ENCODE results near the gene NEMP2. TPM values are rescaled to one million over a fixed set of nuclear protein-coding genes. Genes with fewer than 3 reads are reported as not detected.
A peak's percentile ranks its signal among the peaks of the same experiment; 100 is the strongest.

The NEMP2 gene
- 10.7 TPM for polyA plus RNA-seq (2013)

DNA sequence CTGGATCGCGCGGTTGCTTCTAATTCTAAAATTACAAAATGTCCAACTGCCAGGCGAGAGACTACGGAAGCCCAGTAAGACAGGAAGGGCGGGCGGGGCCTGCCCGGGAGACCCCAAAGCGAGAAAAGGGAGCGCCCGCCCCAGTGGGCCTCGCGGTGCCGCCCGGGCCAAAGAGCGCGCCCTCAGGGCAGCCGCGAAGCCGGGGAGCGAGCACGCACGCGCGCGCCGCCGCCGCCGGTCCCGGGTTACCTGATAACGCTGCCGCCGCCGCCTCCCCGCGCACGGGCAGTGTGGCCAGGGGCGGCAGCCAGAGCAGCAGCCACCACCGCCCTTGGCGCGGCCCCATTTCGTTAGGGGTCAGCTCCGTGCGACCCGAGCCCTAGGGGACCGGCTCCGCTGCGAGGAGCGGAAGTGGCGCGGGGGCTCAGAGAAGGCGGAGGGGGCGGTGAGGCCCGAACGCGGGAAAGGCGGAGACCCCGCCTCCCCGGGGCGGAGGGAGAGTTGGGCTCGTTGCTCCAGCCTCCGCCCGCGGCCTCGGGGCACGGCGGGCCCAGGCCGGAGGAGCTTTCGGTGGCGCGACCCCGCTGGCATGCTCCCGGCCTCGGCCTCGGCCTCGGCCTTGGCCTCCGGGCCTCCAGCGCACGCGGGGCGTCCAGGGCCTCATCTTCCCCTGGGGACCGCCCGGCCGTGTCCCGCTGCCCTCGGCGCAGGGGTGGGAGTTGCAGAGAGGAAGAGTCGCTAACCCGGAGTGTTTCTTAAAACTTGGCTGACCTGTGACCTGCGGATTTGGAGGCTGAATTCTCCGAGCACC, at the start of gene NEMP2:
NEMP2 (minus strand) TSS at position 413 of the 811 bp plus-strand sequence; CDS start at position 346, 67 bp downstream.
- H3K9me3 ChIP-seq (ENCODE audit: control extremely low read depth in 1 of 5, control insufficient read depth in 4 of 5, insufficient read depth in 2 of 5, low read depth in 1 of 5, low read length in 4 of 5), result peaks cover 4 to 18% (median 8%) of the 10 kb centered on the region in 5 experiments
- H3K27me3 ChIP-seq (replicated peaks in 2 of 5; ENCODE audit: control insufficient read depth in 4 of 5, insufficient read depth in 5 of 5, low read length in 4 of 5), result no peaks in the 10 kb centered on the region
- H3K4me1 ChIP-seq (ENCODE audit: control extremely low read depth in 1 of 4, control insufficient read depth in 4 of 4, insufficient read depth in 4 of 4, low read length in 3 of 4), result peaks cover 37 to 58% (median 52%) of the 10 kb centered on the region in 4 experiments
- peak within 1 kb of the TSS; percentile 91 to 92 for H3K27ac ChIP-seq (ENCODE audit: insufficient read depth in 1 of 2, low read depth in 1 of 2, low read length in 2 of 2, poor library complexity in 1 of 2, severe bottlenecking in 2 of 2)
- H3K4me3 ChIP-seq (ENCODE audit: control insufficient read depth in 1 of 7, extremely low read depth in 1 of 7, insufficient read depth in 4 of 7, low read depth in 2 of 7, low read length in 6 of 7), result peak within 1 kb of the TSS; percentile 60 to 93 (median 81)
- peaks cover 0 to 13% (median 1%) of the 10 kb centered on the region in 4 experiments for H3K36me3 ChIP-seq (ENCODE audit: control insufficient read depth in 4 of 4, insufficient read depth in 4 of 4, low read length in 3 of 4)
- ChIA-PET CTCF (interaction anchor here (0.8 to 2.0 kb wide), 2 partner anchors 18 to 142 kb away, joined by 5 to 6 read pairs; no protein-coding TSS in a partner anchor), POLR2A (interaction anchor here (1.2 to 2.7 kb wide), 2 partner anchors 93 to 113 kb away, joined by 4 to 9 read pairs; no protein-coding TSS in a partner anchor)
- DNase-seq, result peak; percentile 86 to 96 (median 93)
- under 1% methylated on average over 92 of the region's 92 CpGs for WGBS (ENCODE audit: insufficient coverage)

DNA sequence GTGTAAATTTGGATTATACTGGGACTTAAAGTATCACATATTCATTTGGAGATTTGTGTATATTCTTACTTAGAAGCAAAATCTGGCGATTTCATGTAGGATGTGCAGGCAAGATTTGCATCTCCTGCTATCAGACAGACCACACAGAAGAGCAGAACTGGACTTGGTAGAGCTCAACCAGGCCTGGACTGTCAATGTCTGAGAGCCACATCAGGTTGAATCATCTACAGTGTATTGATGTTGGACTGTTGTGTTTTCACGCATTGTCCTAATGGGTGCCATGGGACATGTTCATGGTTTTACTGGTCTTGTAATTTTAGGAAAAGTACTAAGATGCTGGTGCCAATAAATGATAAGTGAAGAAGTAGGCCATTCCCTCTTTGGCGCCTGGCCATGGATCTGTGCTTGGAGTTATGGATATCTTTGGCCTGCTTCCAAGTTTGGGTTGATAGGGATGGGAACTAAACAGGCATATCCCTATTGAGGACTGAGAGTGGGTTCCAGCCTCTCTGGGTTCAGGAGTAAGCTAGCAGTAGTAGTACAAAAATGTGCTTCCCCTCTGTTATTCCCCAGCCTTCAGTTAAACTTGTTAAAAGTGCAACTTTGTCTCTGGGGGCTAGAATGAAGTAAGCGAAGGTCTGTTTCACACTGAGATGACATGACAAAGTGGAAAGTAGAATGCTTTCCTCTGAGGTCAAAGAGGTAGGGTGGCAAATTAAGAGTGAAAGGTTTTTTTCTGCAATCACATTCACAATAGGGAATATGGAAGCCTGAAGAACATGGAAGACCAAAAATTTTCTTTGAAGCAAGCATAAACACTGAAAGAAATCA, 49.2 kb upstream of the NEMP2 start:
- peaks cover 0 to 3% (median 3%) of the 10 kb centered on the region in 4 experiments for H3K4me1 ChIP-seq (ENCODE audit: control extremely low read depth in 1 of 4, control insufficient read depth in 4 of 4, insufficient read depth in 4 of 4, low read length in 3 of 4)
- no peak for DNase-seq
- H3K4me3 ChIP-seq (ENCODE audit: control insufficient read depth in 1 of 7, extremely low read depth in 1 of 7, insufficient read depth in 4 of 7, low read depth in 2 of 7, low read length in 6 of 7), result no peak overlapping the region
- POLR2A ChIA-PET, result no interaction called here
- no peaks in the 10 kb centered on the region for H3K36me3 ChIP-seq (ENCODE audit: control insufficient read depth in 4 of 4, insufficient read depth in 4 of 4, low read length in 3 of 4)
- no peak overlapping the region for H3K27ac ChIP-seq (ENCODE audit: insufficient read depth in 1 of 2, low read depth in 1 of 2, low read length in 2 of 2, poor library complexity in 1 of 2, severe bottlenecking in 2 of 2)
- 91% methylated on average over 3 of the region's 4 CpGs for WGBS (ENCODE audit: insufficient coverage)
- H3K9me3 ChIP-seq (ENCODE audit: control extremely low read depth in 1 of 5, control insufficient read depth in 4 of 5, insufficient read depth in 2 of 5, low read depth in 1 of 5, low read length in 4 of 5), result no peaks in the 10 kb centered on the region
- CTCF ChIA-PET, result interaction anchor here (0.7 to 1.5 kb wide), 4 partner anchors 8 to 365 kb away, joined by 3 read pairs; no protein-coding TSS in a partner anchor
- no peaks in the 10 kb centered on the region for H3K27me3 ChIP-seq (replicated peaks in 2 of 5; ENCODE audit: control insufficient read depth in 4 of 5, insufficient read depth in 5 of 5, low read length in 4 of 5)

DNA sequence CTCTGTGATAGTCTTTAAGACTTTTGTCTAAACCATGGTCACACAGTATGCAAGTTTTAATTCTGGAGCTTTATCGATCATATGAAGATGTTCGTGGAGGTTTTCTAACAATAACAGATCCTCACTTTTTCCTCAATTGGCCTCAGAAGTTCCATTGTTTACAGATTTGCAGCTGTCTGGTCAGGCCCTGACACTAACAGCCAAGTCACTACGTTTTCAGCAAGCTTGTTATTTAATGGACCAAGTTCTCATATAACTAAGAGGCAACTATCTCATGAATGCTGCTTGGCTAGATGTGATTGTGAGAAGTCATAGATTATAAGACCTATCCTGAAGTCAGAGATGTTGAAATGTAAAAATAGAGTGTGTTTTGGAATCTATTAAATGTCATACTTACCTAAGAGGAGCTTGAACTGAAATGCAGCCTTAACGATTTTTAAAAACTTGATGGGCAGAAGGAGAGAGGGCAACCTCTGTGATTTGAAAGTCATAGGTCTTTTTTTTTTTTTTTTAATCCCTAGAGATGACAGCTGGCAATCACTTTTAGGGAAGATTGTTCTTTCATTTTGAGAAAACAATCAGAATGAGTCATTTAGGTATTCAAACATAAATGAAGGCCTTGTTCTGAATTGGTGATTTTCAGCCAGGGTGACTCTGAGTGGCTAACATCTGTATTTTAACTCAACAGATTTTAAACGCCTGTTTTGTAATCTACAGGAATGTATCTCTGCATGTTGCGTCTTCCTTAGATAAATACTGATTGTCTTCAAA, 48.4 kb upstream of the NEMP2 start:
- 96% methylated on average over 3 of the region's 6 CpGs for WGBS (ENCODE audit: insufficient coverage)
- H3K9me3 ChIP-seq (ENCODE audit: control extremely low read depth in 1 of 5, control insufficient read depth in 4 of 5, insufficient read depth in 2 of 5, low read depth in 1 of 5, low read length in 4 of 5), result no peaks in the 10 kb centered on the region
- H3K4me3 ChIP-seq (ENCODE audit: control insufficient read depth in 1 of 7, extremely low read depth in 1 of 7, insufficient read depth in 4 of 7, low read depth in 2 of 7, low read length in 6 of 7), result no peak overlapping the region
- CTCF ChIA-PET, result interaction anchor here (0.7 to 1.2 kb wide), 3 partner anchors 9 to 16 kb away, joined by 3 read pairs; no protein-coding TSS in a partner anchor
- no peaks in the 10 kb centered on the region for H3K36me3 ChIP-seq (ENCODE audit: control insufficient read depth in 4 of 4, insufficient read depth in 4 of 4, low read length in 3 of 4)
- no peaks in the 10 kb centered on the region for H3K27me3 ChIP-seq (replicated peaks in 2 of 5; ENCODE audit: control insufficient read depth in 4 of 5, insufficient read depth in 5 of 5, low read length in 4 of 5)
- no peak for DNase-seq
- POLR2A ChIA-PET, result no interaction called here
- H3K27ac ChIP-seq (ENCODE audit: insufficient read depth in 1 of 2, low read depth in 1 of 2, low read length in 2 of 2, poor library complexity in 1 of 2, severe bottlenecking in 2 of 2), result no peak overlapping the region
- H3K4me1 ChIP-seq (ENCODE audit: control extremely low read depth in 1 of 4, control insufficient read depth in 4 of 4, insufficient read depth in 4 of 4, low read length in 3 of 4), result peaks cover 3 to 11% (median 10%) of the 10 kb centered on the region in 4 experiments

DNA sequence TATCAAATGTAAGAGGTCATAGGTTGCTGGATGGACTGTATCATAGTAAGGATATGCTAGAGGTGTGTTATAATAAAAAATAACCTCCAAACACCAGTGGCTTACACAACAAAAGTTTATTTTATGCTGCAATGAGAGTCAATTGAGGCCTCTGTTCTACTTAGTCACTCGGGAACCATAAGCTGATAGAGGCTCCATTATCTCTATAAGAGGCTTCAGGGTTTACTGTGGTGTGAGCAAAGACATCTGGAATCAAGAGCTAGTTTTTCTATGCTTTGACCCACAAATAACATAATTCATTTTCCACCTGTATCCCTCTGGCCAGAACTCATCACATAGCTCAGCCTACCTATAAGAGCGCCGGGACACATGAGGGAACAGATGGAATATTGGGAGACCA, 47.5 kb upstream of the NEMP2 start:
- DNase-seq, result no peak
- Histone ChIP-seq H3K27me3 (replicated peaks in 2 of 5; ENCODE audit: control insufficient read depth in 4 of 5, insufficient read depth in 5 of 5, low read length in 4 of 5) (no peaks in the 10 kb centered on the region), H3K4me1 (ENCODE audit: control extremely low read depth in 1 of 4, control insufficient read depth in 4 of 4, insufficient read depth in 4 of 4, low read length in 3 of 4) (peaks cover 4 to 11% (median 10%) of the 10 kb centered on the region in 4 experiments), H3K27ac (ENCODE audit: insufficient read depth in 1 of 2, low read depth in 1 of 2, low read length in 2 of 2, poor library complexity in 1 of 2, severe bottlenecking in 2 of 2) (no peak overlapping the region), H3K4me3 (ENCODE audit: control insufficient read depth in 1 of 7, extremely low read depth in 1 of 7, insufficient read depth in 4 of 7, low read depth in 2 of 7, low read length in 6 of 7) (no peak overlapping the region), H3K9me3 (ENCODE audit: control extremely low read depth in 1 of 5, control insufficient read depth in 4 of 5, insufficient read depth in 2 of 5, low read depth in 1 of 5, low read length in 4 of 5) (no peaks in the 10 kb centered on the region), H3K36me3 (ENCODE audit: control insufficient read depth in 4 of 4, insufficient read depth in 4 of 4, low read length in 3 of 4) (no peaks in the 10 kb centered on the region)
- WGBS (ENCODE audit: insufficient coverage), result no CpG with 5 or more reads among the region's 3 CpGs
- POLR2A ChIA-PET, result no interaction called here
- CTCF ChIA-PET, result interaction anchor here (0.7 to 1.2 kb wide), 4 partner anchors 10 to 21 kb away, joined by 3 read pairs; no protein-coding TSS in a partner anchor

- H3K27me3 ChIP-seq (replicated peaks in 2 of 5; ENCODE audit: control insufficient read depth in 4 of 5, insufficient read depth in 5 of 5, low read length in 4 of 5), result no peaks in the 10 kb centered on the region
- no peaks in the 10 kb centered on the region for H3K9me3 ChIP-seq (ENCODE audit: control extremely low read depth in 1 of 5, control insufficient read depth in 4 of 5, insufficient read depth in 2 of 5, low read depth in 1 of 5, low read length in 4 of 5)
- H3K27ac ChIP-seq (ENCODE audit: insufficient read depth in 1 of 2, low read depth in 1 of 2, low read length in 2 of 2, poor library complexity in 1 of 2, severe bottlenecking in 2 of 2), result no peak overlapping the region
- WGBS (ENCODE audit: insufficient coverage), result 100% methylated on average over 5 of the region's 7 CpGs
- H3K4me1 ChIP-seq (ENCODE audit: control extremely low read depth in 1 of 4, control insufficient read depth in 4 of 4, insufficient read depth in 4 of 4, low read length in 3 of 4), result peaks cover 4 to 15% (median 11%) of the 10 kb centered on the region in 4 experiments
- no peak overlapping the region for H3K4me3 ChIP-seq (ENCODE audit: control insufficient read depth in 1 of 7, extremely low read depth in 1 of 7, insufficient read depth in 4 of 7, low read depth in 2 of 7, low read length in 6 of 7)
- no peak for DNase-seq
- ChIA-PET POLR2A (no interaction called here), CTCF (interaction anchor here (1.0 kb wide), 1 partner anchor 9 kb away, joined by 3 read pairs; no protein-coding TSS in a partner anchor)
- no peaks in the 10 kb centered on the region for H3K36me3 ChIP-seq (ENCODE audit: control insufficient read depth in 4 of 4, insufficient read depth in 4 of 4, low read length in 3 of 4)
These were observed 45.7 kb upstream of the NEMP2 start for GRCh38 chr2:190579915-190580846.

- ChIA-PET POLR2A (no interaction called here), CTCF (interaction anchor here (0.7 kb wide), 1 partner anchor 156 kb away, joined by 3 read pairs; no protein-coding TSS in a partner anchor)
- Histone ChIP-seq H3K4me1 (ENCODE audit: control extremely low read depth in 1 of 4, control insufficient read depth in 4 of 4, insufficient read depth in 4 of 4, low read length in 3 of 4) (peaks cover 4 to 17% (median 11%) of the 10 kb centered on the region in 4 experiments), H3K36me3 (ENCODE audit: control insufficient read depth in 4 of 4, insufficient read depth in 4 of 4, low read length in 3 of 4) (no peaks in the 10 kb centered on the region), H3K9me3 (ENCODE audit: control extremely low read depth in 1 of 5, control insufficient read depth in 4 of 5, insufficient read depth in 2 of 5, low read depth in 1 of 5, low read length in 4 of 5) (no peaks in the 10 kb centered on the region), H3K27ac (ENCODE audit: insufficient read depth in 1 of 2, low read depth in 1 of 2, low read length in 2 of 2, poor library complexity in 1 of 2, severe bottlenecking in 2 of 2) (no peak overlapping the region), H3K4me3 (ENCODE audit: control insufficient read depth in 1 of 7, extremely low read depth in 1 of 7, insufficient read depth in 4 of 7, low read depth in 2 of 7, low read length in 6 of 7) (no peak overlapping the region), H3K27me3 (replicated peaks in 2 of 5; ENCODE audit: control insufficient read depth in 4 of 5, insufficient read depth in 5 of 5, low read length in 4 of 5) (no peaks in the 10 kb centered on the region)
- no peak for DNase-seq
- 100% methylated on average over 1 of the region's 2 CpGs for WGBS (ENCODE audit: insufficient coverage)
These were observed 44.5 kb upstream of the NEMP2 start for GRCh38 chr2:190579058-190579410.
